ENCODE measurements around the gene GLDC. TPM values are rescaled to one million over a fixed set of nuclear protein-coding genes. Genes with fewer than 3 reads are reported as not detected.

The GLDC gene
- total and polyA plus RNA-seq, 10 of the 15 experiments (the other 5 are each of a cell fraction or from before 2014, with no cell fraction given), result 33.1 to 165 (median 114) TPM

- TF ChIP-seq RELB (IDR thresholded peaks at IDR 0.05; ENCODE audit: low read depth) (peak; percentile 74), SPI1 (IDR thresholded peaks at IDR 0.05; ENCODE audit: borderline replicate concordance, insufficient read depth, low read depth, low read length) (peak; percentile 21; the same call in 1 of the 2 replicates)
Measured at GRCh38 chr9:6676254-6676921, 30.9 kb upstream of the GLDC start (continued).

GRCh38 chr9:6675268-6675667 lies 29.7 kb upstream of the GLDC start:
- H4K20me1 ChIP-seq (ENCODE audit: control insufficient read depth, insufficient read depth), result no peaks in the 10 kb centered on the region
- no peak overlapping the region for H3K4me3 ChIP-seq
- no peaks in the 10 kb centered on the region for H3K36me3 ChIP-seq (ENCODE audit: control insufficient read depth in 2 of 2, insufficient read depth in 2 of 2, low read length in 1 of 2)
- H3K27me3 ChIP-seq (replicated peaks in 1 of 2; ENCODE audit: control insufficient read depth in 2 of 2, insufficient read depth in 2 of 2, low read length in 1 of 2), result no peaks in the 10 kb centered on the region
- no peak overlapping the region for H3K27ac ChIP-seq (ENCODE audit: control insufficient read depth, insufficient read depth)
- ATAC-seq, result no peak
- H3K4me2 ChIP-seq (ENCODE audit: control insufficient read depth, insufficient read depth), result no peak overlapping the region
- H3K9ac ChIP-seq (ENCODE audit: control insufficient read depth, insufficient read depth, low read length), result no peak overlapping the region
- peaks cover 9% of the 10 kb centered on the region for H3K4me1 ChIP-seq (ENCODE audit: control insufficient read depth, insufficient read depth, low read length)
- in situ Hi-C loops (cut with MboI) (no loop called here), intact Hi-C loops (cut with micrococcal nuclease; ENCODE audit: unreplicated experiment) (no loop called here)
- no peaks in the 10 kb centered on the region for H3K9me3 ChIP-seq (replicated peaks; ENCODE audit: control insufficient read depth, insufficient read depth, low read length)
- DNase-seq (ENCODE audit: low read depth, low spot score), result no peak
- H3K79me2 ChIP-seq (ENCODE audit: control insufficient read depth, insufficient read depth, low read length), result no peaks in the 10 kb centered on the region; the same call in 1 of the 2 replicates
- WGBS (ENCODE audit: insufficient coverage, insufficient replicate concordance, low lambda C conversion rate, missing lambda C conversion rate), result 97% methylated on average over 4 of the region's 4 CpGs
- RAD21 ChIA-PET (ENCODE audit: unreplicated experiment), result interaction anchor here (0.5 to 0.8 kb wide), 2 partner anchors 36 to 75 kb away, joined by 4 read pairs; no protein-coding TSS in a partner anchor
- no peak overlapping the region for H2AFZ ChIP-seq (ENCODE audit: control insufficient read depth, low read depth, low read length)
- SMC1A ChIA-PET (ENCODE audit: uncharacterized antibody, unreplicated experiment), result interaction anchor here (0.6 to 3.1 kb wide), 6 partner anchors 8 to 100 kb away, joined by 3 to 13 read pairs (median 6); no protein-coding TSS in a partner anchor
- CTCF ChIA-PET, result interaction anchor here (1.0 to 3.6 kb wide), 4 partner anchors 11 to 91 kb away, joined by 6 to 18 read pairs (median 10); no protein-coding TSS in a partner anchor
- no peak for FAIRE-seq
- no TSS peak for BruUV-seq (replicated peaks)
- POLR2A ChIA-PET, result interaction anchor here (0.6 to 6.9 kb wide), 3 partner anchors 13 to 110 kb away, joined by 3 to 28 read pairs (median 3); no protein-coding TSS in a partner anchor
- no peak for TF ChIP-seq ZBTB11 (CRISPR knock-in tag; IDR thresholded peaks at IDR 0.05)
- no peak for TF ChIP-seq EGR1 (IDR thresholded peaks at IDR 0.05; ENCODE audit: borderline replicate concordance in 1 of 2, low read depth in 2 of 2, low read length in 2 of 2)
- no peak for TF ChIP-seq EZH2 (IDR thresholded peaks at IDR 0.05; ENCODE audit: borderline replicate concordance, control insufficient read depth, low read depth, low read length)
- no peak for TF ChIP-seq NR2F1 (conservative IDR thresholded peaks at IDR 0.05)
- no peak for TF ChIP-seq PAX5 (IDR thresholded peaks at IDR 0.05; ENCODE audit: borderline replicate concordance, low read depth, low read length)
- TF ChIP-seq NFXL1 (IDR thresholded peaks at IDR 0.05; ENCODE audit: borderline replicate concordance), result no peak
- no peak for TF ChIP-seq IKZF1 (conservative IDR thresholded peaks at IDR 0.05)
- TF ChIP-seq CTCF (IDR thresholded peaks at IDR 0.05 in 2 of 3, conservative IDR thresholded peaks at IDR 0.05 in 1 of 3; ENCODE audit: control insufficient read depth in 2 of 3, extremely low read depth in 1 of 3, insufficient read depth in 1 of 3, low read depth in 3 of 3, low read length in 3 of 3), result no peak

All from GM12878 (cell line).